H1 (cell line): Measurements from ENCODE around the gene ZNF609. TPM values are rescaled to one million over a fixed set of nuclear protein-coding genes. Genes with fewer than 3 reads are reported as not detected.

Experiments used
- JUND ChIP-seq: IDR thresholded peaks from 2 replicates; pipeline ENCODE4 v1.6.1; 2011; ENCODE audit warnings: mild to moderate bottlenecking, improper control_type of control experiment, low read length
- polyA plus RNA-seq, 7 experiments: library from polyadenylated mRNA; depleted of rRNA in 3 of 7; stranded (reverse) in 5 of 7; unstranded in 2 of 7; fragments of >200 nt in 5 of 7; fragments of 200-250 nt in 2 of 7; gene quantifications; 1 replicate in 5 of 7; 2 replicates in 1 of 7; 4 replicates in 1 of 7; pipeline versions ENCODE4 v1.2.1 to v1.2.3, GENCODE V29; 2011 to 2013; ENCODE audit warnings: missing spikeins in 2 of 7, mixed read lengths in 2 of 7
- total RNA-seq: library from RNA; stranded (reverse); fragmentation: NEBNext Ultra II Directional; extraction: Animal tissue kit (Norgen Biotek cat#: 25700); gene quantifications from 2 replicates; pipeline ENCODE4 v1.2.1, GENCODE V29; 2021
- TF ChIP-seq, protein P1 (sequence below): fragments of 300-600 bp; sonication (generic); IDR thresholded peaks from 2 replicates; pipeline ENCODE4 v1.7.1; 2012; ENCODE audit warnings: low read length, moderate library complexity, mild to moderate bottlenecking, inconsistent platforms; ENCODE audit not compliant: insufficient replicate concordance

ZNF609 gene
- total and polyA plus RNA-seq, 2 of the 8 experiments (the other 6 are each of a cell fraction or from before 2014, with no cell fraction given) = 15.5 to 47.8 TPM

DNA sequence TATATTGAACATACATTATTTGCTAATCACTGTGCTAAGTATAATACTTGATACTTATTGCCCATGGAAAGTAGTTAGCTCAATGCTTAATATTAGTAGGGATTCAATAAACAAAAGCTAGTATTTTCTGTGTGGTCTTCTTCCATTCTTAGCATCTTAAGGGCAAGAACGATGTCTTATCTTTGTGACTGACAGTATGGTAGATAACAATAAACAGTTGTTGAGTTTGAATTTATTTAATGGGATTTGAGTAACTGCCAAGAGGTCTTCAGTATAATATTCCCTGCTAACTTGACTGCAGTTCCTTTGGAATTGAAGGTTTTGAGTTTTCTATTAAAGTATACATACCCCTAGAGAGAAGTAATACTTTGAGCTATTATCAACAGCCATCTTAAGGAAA is 70.1 kb downstream of the ZNF609 start (continued):
- TF ChIP-seq, protein P1, sequence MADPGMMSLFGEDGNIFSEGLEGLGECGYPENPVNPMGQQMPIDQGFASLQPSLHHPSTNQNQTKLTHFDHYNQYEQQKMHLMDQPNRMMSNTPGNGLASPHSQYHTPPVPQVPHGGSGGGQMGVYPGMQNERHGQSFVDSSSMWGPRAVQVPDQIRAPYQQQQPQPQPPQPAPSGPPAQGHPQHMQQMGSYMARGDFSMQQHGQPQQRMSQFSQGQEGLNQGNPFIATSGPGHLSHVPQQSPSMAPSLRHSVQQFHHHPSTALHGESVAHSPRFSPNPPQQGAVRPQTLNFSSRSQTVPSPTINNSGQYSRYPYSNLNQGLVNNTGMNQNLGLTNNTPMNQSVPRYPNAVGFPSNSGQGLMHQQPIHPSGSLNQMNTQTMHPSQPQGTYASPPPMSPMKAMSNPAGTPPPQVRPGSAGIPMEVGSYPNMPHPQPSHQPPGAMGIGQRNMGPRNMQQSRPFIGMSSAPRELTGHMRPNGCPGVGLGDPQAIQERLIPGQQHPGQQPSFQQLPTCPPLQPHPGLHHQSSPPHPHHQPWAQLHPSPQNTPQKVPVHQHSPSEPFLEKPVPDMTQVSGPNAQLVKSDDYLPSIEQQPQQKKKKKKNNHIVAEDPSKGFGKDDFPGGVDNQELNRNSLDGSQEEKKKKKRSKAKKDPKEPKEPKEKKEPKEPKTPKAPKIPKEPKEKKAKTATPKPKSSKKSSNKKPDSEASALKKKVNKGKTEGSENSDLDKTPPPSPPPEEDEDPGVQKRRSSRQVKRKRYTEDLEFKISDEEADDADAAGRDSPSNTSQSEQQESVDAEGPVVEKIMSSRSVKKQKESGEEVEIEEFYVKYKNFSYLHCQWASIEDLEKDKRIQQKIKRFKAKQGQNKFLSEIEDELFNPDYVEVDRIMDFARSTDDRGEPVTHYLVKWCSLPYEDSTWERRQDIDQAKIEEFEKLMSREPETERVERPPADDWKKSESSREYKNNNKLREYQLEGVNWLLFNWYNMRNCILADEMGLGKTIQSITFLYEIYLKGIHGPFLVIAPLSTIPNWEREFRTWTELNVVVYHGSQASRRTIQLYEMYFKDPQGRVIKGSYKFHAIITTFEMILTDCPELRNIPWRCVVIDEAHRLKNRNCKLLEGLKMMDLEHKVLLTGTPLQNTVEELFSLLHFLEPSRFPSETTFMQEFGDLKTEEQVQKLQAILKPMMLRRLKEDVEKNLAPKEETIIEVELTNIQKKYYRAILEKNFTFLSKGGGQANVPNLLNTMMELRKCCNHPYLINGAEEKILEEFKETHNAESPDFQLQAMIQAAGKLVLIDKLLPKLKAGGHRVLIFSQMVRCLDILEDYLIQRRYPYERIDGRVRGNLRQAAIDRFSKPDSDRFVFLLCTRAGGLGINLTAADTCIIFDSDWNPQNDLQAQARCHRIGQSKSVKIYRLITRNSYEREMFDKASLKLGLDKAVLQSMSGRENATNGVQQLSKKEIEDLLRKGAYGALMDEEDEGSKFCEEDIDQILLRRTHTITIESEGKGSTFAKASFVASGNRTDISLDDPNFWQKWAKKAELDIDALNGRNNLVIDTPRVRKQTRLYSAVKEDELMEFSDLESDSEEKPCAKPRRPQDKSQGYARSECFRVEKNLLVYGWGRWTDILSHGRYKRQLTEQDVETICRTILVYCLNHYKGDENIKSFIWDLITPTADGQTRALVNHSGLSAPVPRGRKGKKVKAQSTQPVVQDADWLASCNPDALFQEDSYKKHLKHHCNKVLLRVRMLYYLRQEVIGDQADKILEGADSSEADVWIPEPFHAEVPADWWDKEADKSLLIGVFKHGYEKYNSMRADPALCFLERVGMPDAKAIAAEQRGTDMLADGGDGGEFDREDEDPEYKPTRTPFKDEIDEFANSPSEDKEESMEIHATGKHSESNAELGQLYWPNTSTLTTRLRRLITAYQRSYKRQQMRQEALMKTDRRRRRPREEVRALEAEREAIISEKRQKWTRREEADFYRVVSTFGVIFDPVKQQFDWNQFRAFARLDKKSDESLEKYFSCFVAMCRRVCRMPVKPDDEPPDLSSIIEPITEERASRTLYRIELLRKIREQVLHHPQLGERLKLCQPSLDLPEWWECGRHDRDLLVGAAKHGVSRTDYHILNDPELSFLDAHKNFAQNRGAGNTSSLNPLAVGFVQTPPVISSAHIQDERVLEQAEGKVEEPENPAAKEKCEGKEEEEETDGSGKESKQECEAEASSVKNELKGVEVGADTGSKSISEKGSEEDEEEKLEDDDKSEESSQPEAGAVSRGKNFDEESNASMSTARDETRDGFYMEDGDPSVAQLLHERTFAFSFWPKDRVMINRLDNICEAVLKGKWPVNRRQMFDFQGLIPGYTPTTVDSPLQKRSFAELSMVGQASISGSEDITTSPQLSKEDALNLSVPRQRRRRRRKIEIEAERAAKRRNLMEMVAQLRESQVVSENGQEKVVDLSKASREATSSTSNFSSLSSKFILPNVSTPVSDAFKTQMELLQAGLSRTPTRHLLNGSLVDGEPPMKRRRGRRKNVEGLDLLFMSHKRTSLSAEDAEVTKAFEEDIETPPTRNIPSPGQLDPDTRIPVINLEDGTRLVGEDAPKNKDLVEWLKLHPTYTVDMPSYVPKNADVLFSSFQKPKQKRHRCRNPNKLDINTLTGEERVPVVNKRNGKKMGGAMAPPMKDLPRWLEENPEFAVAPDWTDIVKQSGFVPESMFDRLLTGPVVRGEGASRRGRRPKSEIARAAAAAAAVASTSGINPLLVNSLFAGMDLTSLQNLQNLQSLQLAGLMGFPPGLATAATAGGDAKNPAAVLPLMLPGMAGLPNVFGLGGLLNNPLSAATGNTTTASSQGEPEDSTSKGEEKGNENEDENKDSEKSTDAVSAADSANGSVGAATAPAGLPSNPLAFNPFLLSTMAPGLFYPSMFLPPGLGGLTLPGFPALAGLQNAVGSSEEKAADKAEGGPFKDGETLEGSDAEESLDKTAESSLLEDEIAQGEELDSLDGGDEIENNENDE = no peak
- no peak for TF ChIP-seq JUND
